ENCODE data around the gene COL25A1.
"Not testable (repeated sequence)": the region's sequence is repeated elsewhere in the genome, so short reads cannot be mapped to it uniquely, and the experiment has no call there.

The COL25A1 gene

GRCh38 chr4:109041463-109042360 is 260.7 kb downstream of the COL25A1 start:
- DNase-seq: no peak

DNA sequence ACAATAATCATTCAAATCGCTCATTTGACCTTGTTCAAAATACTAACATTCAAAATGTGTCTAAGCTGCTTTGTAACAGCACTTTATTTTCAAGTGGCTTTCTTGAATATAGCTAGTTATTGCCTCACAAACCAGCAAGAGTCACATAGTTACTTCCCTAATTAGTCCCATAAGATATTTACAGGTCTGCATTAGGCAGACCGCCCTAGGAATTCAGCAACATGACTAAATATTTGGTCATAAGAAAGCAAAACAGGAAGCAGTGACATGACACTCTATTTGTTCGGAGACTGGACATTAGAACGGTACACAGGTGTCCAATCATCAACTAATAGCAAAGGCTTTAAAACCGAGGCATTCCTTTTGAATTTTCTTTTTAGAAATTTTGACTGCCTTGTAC is 262.0 kb downstream of the COL25A1 start:
- no peak for DNase-seq

- no peak for DNase-seq
Observed at GRCh38 chr4:109037026-109037425, 265.4 kb downstream of the COL25A1 start.

DNA sequence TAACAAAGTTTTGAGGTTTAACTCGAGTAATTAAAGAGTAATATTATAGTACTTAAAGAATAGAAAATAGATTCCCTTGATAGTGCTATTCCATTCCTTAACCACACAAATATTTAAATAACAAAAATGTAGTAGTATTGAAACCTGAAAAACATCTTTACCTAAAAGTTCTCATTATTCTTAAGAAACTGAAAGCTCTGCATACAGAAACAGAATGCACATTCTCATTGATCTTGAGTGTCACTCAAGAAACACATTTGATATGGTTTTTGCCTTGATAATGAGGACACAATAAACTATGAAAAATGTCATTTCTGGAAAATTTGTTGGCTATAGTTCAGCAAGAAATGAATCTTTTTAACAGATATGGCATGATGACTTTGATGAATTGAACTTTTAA is 268.5 kb downstream of the COL25A1 start:
- DNase-seq: no peak

DNA sequence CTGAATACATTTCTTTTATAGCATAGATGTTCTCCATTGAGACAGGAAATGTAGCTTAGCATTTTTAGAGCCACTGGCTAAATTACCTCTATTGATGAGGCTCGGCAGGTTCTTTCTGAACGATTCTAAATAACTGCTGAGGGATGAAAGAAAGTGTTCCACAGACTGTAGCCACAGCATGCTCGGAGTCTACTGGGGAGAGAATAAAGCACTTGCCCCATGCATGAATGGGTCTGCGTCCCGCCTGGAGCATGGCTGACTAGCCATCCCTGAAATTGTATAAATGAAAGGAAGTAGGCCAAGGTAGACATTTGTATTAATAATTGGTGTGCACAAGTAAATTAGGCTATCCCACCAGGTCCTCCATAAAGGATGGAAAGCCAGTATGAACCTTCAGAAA is 269.8 kb downstream of the COL25A1 start:
- DNase-seq: no peak

DNA sequence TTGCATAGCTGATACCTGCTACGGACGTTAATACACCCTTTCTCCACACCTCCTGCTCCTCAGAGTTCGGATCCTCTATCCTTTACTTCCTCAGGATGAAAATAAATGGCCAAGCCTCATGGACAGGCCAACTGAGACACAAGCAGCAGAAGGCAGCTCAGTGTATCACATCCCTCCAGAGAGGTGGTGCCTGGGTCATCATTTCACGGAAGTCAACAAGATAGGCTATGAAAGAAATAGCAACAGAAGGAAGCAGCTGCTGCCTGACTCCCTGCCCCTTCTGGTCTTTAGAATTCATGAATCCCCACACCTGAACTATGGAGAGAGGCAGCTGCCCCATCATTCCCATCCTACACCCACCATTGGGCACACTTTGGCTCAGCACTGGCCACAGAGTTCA is 272.5 kb downstream of the COL25A1 start:
- DNase-seq: no peak

GRCh38 chr4:109027016-109027500 is 275.4 kb downstream of the COL25A1 start:
- no peak for DNase-seq

DNA sequence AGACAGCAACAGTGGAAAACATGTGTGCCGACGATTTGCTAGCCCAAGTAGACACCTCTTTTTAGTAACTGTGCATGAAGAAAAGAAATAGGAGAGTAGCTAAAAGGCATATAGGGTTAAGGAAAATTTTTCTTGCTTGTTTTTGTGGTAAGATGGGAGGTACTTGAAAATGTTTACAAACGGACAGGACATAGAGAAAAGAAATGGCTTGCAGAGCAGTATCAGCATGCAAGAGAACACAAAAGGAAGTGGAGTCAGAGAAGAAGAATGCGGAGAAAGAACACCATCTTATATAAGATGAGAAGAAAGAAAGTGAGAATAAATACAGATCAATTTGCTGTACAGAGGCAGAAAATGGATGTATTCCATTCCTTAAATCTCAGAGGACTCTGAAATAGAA is 275.9 kb downstream of the COL25A1 start:
- DNase-seq: no peak

- DNase-seq: no peak
Observed at GRCh38 chr4:109025471-109026076, 276.9 kb downstream of the COL25A1 start.

DNA sequence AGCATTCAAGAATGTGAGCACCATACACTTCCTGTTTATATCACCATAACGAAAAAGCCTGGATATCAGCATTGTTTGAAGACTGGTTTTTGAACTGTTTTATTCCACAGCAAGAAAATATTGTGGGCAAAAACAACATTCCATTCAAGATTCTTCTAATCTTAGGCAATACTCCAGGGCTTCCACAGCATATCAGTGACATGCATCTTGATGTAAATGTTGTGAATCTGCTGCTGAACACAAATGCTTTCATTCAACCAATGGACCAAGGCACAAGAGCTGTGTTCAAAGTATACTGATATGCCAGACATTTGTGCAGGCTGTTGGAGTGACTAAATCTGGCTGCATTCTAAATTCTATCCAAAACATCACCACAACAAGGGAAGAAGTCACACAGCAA is 279.5 kb downstream of the COL25A1 start:
- DNase-seq: no peak

GRCh38 chr4:109021630-109022029 is 280.8 kb downstream of the COL25A1 start:
- DNase-seq: not testable (repeated sequence)

DNA sequence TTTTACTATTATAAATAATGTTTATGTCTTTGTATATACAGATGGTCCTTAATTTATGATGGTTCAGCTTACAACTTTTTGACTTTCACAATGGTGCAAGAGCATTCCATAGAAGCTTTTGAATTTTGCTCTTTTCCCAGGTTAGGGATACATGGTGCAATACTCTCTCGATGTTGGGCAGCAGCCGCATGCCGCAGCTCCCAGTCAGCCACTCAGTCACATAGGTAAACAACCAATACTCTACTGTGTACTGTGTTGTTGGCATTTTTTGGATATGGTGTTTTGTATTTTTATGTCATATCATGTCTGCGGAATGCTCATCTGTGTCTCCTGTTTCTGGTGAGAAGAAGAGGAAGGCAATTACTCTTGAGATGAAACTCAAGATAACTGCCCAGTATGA is 281.6 kb downstream of the COL25A1 start:
- DNase-seq: no peak

- DNase-seq: no peak
Observed at GRCh38 chr4:109016200-109016599, 286.3 kb downstream of the COL25A1 start.

DNA sequence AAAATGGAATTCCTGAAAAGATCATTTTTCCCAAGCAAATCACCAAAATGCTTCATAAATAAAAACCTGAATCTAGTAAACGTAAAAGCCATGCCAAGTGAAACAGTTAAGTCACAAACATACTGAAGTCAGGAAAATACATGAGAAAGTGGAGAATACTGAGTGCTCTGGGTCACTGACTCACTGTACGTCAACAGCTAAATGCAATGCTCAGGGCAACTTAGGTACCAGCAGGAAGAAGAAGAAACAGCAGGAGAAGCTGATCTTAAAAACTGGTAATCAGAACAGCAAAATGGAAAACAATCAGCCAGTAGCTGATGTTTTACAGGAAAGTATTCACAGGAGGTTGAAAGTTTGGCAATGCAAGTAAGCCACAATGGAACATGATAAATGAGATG is 287.0 kb downstream of the COL25A1 start:
- no peak for DNase-seq

DNA sequence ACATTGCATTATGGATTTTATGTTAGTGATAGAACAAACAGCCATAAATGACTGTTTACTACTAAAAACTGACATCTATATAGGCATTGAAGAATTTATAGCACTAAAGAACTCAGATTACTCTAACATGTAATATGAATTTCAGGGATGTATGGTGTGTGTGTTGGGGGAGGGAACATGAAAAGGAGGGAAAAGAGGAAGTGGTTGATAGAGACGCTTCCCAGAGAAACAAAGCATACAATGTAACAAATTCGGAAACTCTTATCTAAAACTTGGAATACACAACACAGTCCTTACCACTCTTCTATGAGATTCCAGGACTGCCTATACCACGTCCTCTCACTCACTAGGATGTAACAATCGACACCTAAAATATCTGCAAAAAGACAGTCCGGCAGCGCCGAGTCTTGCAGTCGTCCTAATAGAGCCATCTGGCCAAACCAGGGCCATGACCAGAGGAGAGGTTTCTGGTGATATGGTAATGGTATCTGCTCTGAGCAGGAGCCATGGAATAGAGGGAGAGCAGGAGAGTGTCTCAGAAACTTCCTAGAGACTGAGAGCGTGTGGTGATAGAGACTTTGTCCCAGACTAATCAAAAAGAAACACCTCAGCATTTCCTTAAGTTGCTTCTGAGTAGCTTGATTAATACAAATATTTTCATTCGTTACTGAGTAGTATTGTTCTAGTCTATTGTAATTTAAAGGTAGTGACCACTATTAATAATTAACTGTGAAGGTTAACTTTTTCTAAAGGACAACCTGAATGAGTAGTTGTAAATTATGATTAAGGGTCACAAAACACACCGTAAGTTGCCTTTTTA is 287.7 kb downstream of the COL25A1 start:
- DNase-seq: no peak

GRCh38 chr4:109012286-109012880 is 290.1 kb downstream of the COL25A1 start:
- no peak for DNase-seq

DNA sequence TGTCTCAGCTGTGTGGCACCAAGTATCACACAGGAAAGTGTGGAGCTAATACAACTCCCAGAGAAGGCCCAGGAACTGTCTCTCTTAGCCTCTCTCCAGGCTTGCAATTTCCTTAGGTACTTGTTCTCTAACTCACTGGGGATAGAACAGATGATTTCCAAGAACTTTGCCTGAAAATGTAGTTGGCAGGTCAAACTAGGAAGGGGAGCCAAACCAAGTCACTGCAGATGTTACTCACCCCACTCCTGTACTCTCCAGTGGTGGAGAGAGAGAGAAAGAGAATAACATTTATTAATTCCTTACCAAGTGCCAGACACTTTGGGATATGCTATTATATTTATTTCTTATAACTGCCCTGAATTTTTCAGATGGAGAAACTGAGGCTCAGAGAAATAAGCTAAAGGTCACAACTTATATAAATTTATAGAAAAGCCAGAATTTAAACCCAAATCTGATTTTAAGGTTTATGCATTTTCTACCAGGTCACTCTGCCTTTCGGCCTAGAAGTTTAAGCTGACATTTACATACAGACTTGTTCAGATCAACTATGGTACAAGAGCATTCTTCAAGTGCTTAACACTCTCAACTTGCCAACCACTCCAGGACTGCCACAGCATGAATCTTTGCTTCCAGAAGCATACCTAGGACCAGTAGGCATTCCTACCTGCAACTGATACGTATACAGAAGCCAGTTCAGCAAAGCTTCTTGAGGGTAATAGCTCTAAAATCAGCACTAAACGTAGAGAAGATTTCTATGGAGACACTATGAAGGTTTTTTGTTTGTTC is 291.0 kb downstream of the COL25A1 start:
- DNase-seq: no peak

DNA sequence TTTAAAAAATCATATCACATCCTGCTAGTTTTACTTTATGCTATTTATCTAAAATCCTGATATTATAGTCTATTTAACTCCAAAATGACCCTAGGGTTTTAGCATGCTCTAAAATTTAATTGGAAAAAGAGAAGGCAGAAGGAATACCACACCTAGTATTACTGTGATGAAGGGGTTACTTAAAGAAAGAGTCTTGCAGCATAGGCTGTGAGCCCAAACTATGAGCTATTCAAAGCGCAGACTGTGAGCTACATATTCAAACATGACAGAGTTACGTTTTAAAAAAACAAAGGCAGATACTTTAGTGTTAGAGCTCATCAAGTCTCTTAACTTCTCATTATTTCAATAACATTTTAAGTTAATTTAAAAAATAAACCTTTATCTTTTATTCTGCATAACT is 291.9 kb downstream of the COL25A1 start:
- no peak for DNase-seq

- no peak for DNase-seq
Observed at GRCh38 chr4:109009909-109010308, 292.5 kb downstream of the COL25A1 start.

GRCh38 chr4:109007976-109008375 is 294.5 kb downstream of the COL25A1 start:
- DNase-seq: no peak

- no peak for DNase-seq
Observed at GRCh38 chr4:109005523-109005922, 296.9 kb downstream of the COL25A1 start.

DNA sequence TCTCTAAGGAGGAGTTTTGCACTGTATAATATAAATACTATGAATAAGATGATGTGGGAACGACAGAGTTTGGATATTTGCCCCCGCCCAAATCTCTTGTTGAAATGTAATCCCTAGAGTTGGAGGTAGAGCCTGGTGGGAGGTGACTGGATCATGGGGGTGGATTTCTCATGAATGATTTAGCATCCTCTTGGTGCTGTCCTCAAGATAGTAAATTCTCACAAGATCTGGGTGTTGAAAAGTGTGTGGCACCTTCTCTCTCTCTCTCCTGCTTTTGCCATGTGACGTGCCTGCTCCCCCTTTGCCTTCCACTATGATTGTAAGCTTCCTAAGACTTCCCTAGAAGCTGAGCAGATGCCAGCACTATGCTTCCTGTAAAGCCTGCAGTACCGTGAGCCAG is 298.0 kb downstream of the COL25A1 start:
- no peak for DNase-seq
